Activated CD8-positive, alpha-beta T cell treated with anti-CD3 and anti-CD28 coated beads for 36 hours (primary cell): ENCODE results near the gene DKK3. TPM values are rescaled to one million over a fixed set of nuclear protein-coding genes. Genes with fewer than 3 reads are reported as not detected.
"Not testable (repeated sequence)": the region's sequence is repeated elsewhere in the genome, so short reads cannot be mapped to it uniquely, and the experiment has no call there.

Experiments used
- ATAC-seq: fragments of 200-7000 bp; cut with Tn5 transposase; one replicate; pipeline ENCODE4 v1.10.0; 2021; ENCODE audit warnings: mild to moderate bottlenecking, moderate library complexity
- CTCF ChIA-PET: fragments of 350-600 bp; sonication (Branson Sonifier 250); formaldehyde crosslinking; loops from one replicate; lab custom pipeline; 2021; ENCODE audit warnings: antibody characterized with exemption; lab: Charles Lee
- POLR2A ChIA-PET: fragments of 350-600 bp; sonication (Branson Sonifier 250); formaldehyde crosslinking; loops from one replicate; lab custom pipeline; 2021; ENCODE audit warnings: antibody characterized with exemption; lab: Charles Lee
- DNase-seq: peaks from one replicate; pipeline ENCODE4 v3.0.0-alpha.2; 2020
- H3K27ac Mint-ChIP-seq: one replicate; pipeline ENCODE4 v1.8.0; 2021; ENCODE audit warnings: mild to moderate bottlenecking, mixed read lengths
- H3K27me3 Mint-ChIP-seq: one replicate; pipeline ENCODE4 v1.8.0; 2021; ENCODE audit warnings: mixed read lengths
- H3K36me3 Mint-ChIP-seq: one replicate; pipeline ENCODE4 v1.8.0; 2021; ENCODE audit warnings: low read depth, mixed read lengths
- H3K4me1 Mint-ChIP-seq: one replicate; pipeline ENCODE4 v1.8.0; 2021; ENCODE audit warnings: low read depth, mixed read lengths
- H3K4me3 Mint-ChIP-seq: one replicate; pipeline ENCODE4 v1.8.0; 2021; ENCODE audit warnings: mild to moderate bottlenecking, moderate library complexity, mixed read lengths
- H3K9me3 Mint-ChIP-seq: one replicate; pipeline ENCODE4 v1.8.0; 2021; ENCODE audit warnings: mixed read lengths
- CTCF ChIP-seq: fragments of 200-600 bp; IDR thresholded peaks from one replicate; pipeline ENCODE4 v1.8.0; 2022; ENCODE audit warnings: antibody characterized with exemption, mild to moderate bottlenecking
- intact Hi-C: fragments of 100-400 bp; cut with micrococcal nuclease; formaldehyde crosslinking; loops from one replicate; pipeline ENCODE4 v1.10.0; 2022
- total RNA-seq, 2 experiments: library from RNA; stranded (reverse); gene quantifications; one replicate each; pipeline ENCODE4 v1.2.3, GENCODE V29; 2021

The DKK3 gene
- total RNA-seq, 2 experiments from 2014 or later = not detected

- TF ChIP-seq CTCF = no peak
- DNase-seq = no peak
- H3K27me3 Mint-ChIP-seq = peaks cover 2% of the 10 kb centered on the region
- ChIA-PET CTCF (interaction anchor here (1.1 to 5.8 kb wide), 10 partner anchors 39 to 244 kb away, joined by 3 to 74 read pairs (median 6); no protein-coding TSS in a partner anchor), POLR2A (no interaction called here)
- H3K4me3 Mint-ChIP-seq = no peak overlapping the region
- H3K9me3 Mint-ChIP-seq = no peaks in the 10 kb centered on the region
- H3K36me3 Mint-ChIP-seq = no peaks in the 10 kb centered on the region
- H3K27ac Mint-ChIP-seq = no peak overlapping the region
- H3K4me1 Mint-ChIP-seq = peaks cover 4% of the 10 kb centered on the region
- intact Hi-C loops = loop anchor here (10.0 kb wide), 1 partner anchor 852 kb away; no protein-coding TSS in a partner anchor
- ATAC-seq = no peak
Measured at GRCh38 chr11:12043221-12043620, 34.8 kb upstream of the DKK3 start.

DNA sequence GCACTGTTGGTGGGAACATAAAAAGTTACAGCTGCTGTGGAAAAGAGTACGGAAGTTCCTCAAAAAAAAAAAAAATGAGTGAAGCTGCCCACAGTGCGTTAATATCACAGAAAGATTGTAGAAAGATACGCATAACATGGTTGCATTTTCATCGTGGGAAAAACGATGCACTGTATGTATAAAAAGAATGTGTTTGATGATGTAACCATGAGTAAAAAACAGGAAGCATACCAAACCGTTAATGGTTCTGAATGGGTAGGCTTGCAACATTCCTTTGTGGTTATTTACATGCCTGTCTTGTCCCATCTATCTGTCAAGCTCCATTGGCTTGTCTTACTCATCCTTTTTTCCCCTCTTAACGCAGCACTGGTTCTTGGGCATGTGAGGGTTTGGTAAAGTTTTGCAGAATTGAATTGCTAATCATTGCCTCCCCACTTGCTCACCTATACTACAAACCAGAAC lies 33.8 kb upstream of the DKK3 start:
- Mint-ChIP-seq H3K36me3 (no peaks in the 10 kb centered on the region), H3K4me1 (no peaks in the 10 kb centered on the region), H3K9me3 (no peaks in the 10 kb centered on the region), H3K27ac (no peak overlapping the region), H3K4me3 (no peak overlapping the region), H3K27me3 (peaks cover 2% of the 10 kb centered on the region)
- ChIA-PET CTCF (interaction anchor here (0.6 to 5.8 kb wide), 6 partner anchors 76 to 255 kb away, joined by 3 to 74 read pairs (median 4); no protein-coding TSS in a partner anchor), POLR2A (no interaction called here)
- intact Hi-C loops = loop anchor here (10.0 kb wide), 1 partner anchor 853 kb away; no protein-coding TSS in a partner anchor
- TF ChIP-seq CTCF = no peak
- DNase-seq (no peak), ATAC-seq (no peak)

- not testable (repeated sequence) for H3K4me3 Mint-ChIP-seq, H3K9me3 Mint-ChIP-seq, H3K36me3 Mint-ChIP-seq, H3K4me1 Mint-ChIP-seq, H3K27ac Mint-ChIP-seq, ATAC-seq, H3K27me3 Mint-ChIP-seq, DNase-seq
- intact Hi-C loops = loop anchor here (10.0 kb wide), 1 partner anchor 854 kb away; no protein-coding TSS in a partner anchor
- ChIA-PET POLR2A (interaction anchor here (0.8 kb wide), 1 partner anchor 241 kb away, joined by 3 read pairs; no protein-coding TSS in a partner anchor), CTCF (interaction anchor here (5.8 kb wide), 1 partner anchor 241 kb away, joined by 74 read pairs; no protein-coding TSS in a partner anchor)
Measured at GRCh38 chr11:12040719-12041118, 32.3 kb upstream of the DKK3 start.

GRCh38 chr11:12032968-12033367 lies 24.5 kb upstream of the DKK3 start:
- POLR2A ChIA-PET = interaction anchor here (1.4 kb wide), 1 partner anchor 29 kb away, joined by 4 read pairs; no protein-coding TSS in a partner anchor
- DNase-seq (no peak), ATAC-seq (no peak)
- intact Hi-C loops = no loop called here
- CTCF ChIA-PET = no interaction called here
- Mint-ChIP-seq H3K9me3 (no peaks in the 10 kb centered on the region), H3K4me1 (no peaks in the 10 kb centered on the region), H3K27me3 (peaks cover 11% of the 10 kb centered on the region), H3K4me3 (no peak overlapping the region), H3K27ac (no peak overlapping the region), H3K36me3 (no peaks in the 10 kb centered on the region)
- TF ChIP-seq CTCF = no peak

DNA sequence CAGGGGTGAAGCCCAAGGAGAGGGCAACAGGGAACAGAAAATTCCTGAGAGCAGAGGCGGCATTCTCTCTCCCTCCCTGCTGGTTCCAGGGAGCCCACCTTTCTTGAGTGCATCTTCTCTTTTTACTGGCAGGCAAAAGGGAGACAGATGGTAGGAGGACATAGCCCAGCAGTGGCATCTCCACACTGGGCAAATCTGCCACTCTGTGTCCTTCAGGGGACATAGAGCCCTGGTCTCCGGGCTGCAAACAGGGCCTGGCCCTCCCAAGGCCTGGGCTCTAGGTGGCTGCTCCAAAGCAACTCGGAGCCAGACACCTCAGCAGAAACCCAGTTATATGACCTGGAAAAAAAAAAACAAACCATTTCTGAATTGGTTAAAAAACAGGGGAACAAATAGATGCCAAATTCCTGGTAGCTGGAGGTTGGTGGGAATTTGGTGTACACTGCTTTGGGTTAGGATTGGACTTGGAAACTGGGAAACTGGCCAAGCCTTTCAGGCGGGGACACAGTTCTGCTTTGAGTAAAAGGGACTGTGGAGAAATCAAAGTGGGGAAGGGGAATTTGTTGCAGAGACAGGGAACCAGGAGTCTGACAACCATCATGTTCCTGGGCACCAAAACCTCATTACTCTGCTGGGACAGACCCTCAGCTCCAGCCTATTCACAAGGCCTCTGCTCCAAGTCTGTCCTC lies 23.6 kb upstream of the DKK3 start:
- ChIA-PET CTCF (no interaction called here), POLR2A (interaction anchor here (1.4 kb wide), 1 partner anchor 28 kb away, joined by 4 read pairs; no protein-coding TSS in a partner anchor)
- H3K36me3 Mint-ChIP-seq = no peaks in the 10 kb centered on the region
- DNase-seq (no peak), ATAC-seq (no peak)
- H3K27ac Mint-ChIP-seq = no peak overlapping the region
- intact Hi-C loops = no loop called here
- no peak overlapping the region for H3K4me3 Mint-ChIP-seq
- no peaks in the 10 kb centered on the region for H3K4me1 Mint-ChIP-seq
- H3K27me3 Mint-ChIP-seq = peaks cover 11% of the 10 kb centered on the region
- H3K9me3 Mint-ChIP-seq = no peaks in the 10 kb centered on the region
- TF ChIP-seq CTCF = no peak
